Endodermal cell (in vitro differentiated cells): ENCODE results near the gene CNOT4. TPM values are rescaled to one million over a fixed set of nuclear protein-coding genes. Genes with fewer than 3 reads are reported as not detected.

Experiments
- DNase-seq: peaks from one replicate; pipeline ENCODE4 v3.0.0-alpha.2; 2017
- H3K27ac ChIP-seq: 2 replicates; pipeline ENCODE4 v1.5.1; 2013; ENCODE audit warnings: mild to moderate bottlenecking, low read depth, low read length, moderate library complexity
- H3K27me3 ChIP-seq: 2 replicates; pipeline ENCODE4 v1.6.1; 2013; ENCODE audit warnings: mild to moderate bottlenecking, low read length, moderate library complexity; ENCODE audit not compliant: insufficient read depth, control insufficient read depth, poor library complexity, severe bottlenecking
- H3K36me3 ChIP-seq: 2 replicates; pipeline ENCODE4 v1.7.0; 2013; ENCODE audit warnings: mild to moderate bottlenecking, low read length, moderate library complexity; ENCODE audit not compliant: control insufficient read depth, insufficient read depth
- H3K4me1 ChIP-seq: one replicate; pipeline ENCODE4 v1.7.0; 2013; ENCODE audit warnings: low read length; ENCODE audit not compliant: control insufficient read depth, insufficient read depth
- H3K4me3 ChIP-seq: 2 replicates; pipeline ENCODE4 v1.5.1; 2013; ENCODE audit warnings: mild to moderate bottlenecking, low read length, moderate library complexity
- H3K9ac ChIP-seq: 2 replicates; pipeline ENCODE4 v1.6.1; 2013; ENCODE audit warnings: mild to moderate bottlenecking, low read length, moderate library complexity; ENCODE audit not compliant: poor library complexity, severe bottlenecking; ENCODE audit errors: extremely low read depth
- H3K9me3 ChIP-seq: 2 replicates; pipeline ENCODE4 v1.6.1; 2013; ENCODE audit warnings: mild to moderate bottlenecking, low read length, moderate library complexity; ENCODE audit not compliant: control insufficient read depth
- H3K27ac Mint-ChIP-seq: 2 replicates; pipeline ENCODE4 v1.8.0; 2020; ENCODE audit warnings: mixed read lengths
- H3K27me3 Mint-ChIP-seq: 2 replicates; pipeline ENCODE4 v1.8.0; 2021; ENCODE audit warnings: mild to moderate bottlenecking, mixed read lengths; ENCODE audit not compliant: insufficient read depth
- H3K36me3 Mint-ChIP-seq: 2 replicates; pipeline ENCODE4 v1.8.0; 2020; ENCODE audit warnings: low read depth, mixed read lengths
- H3K4me1 Mint-ChIP-seq: 2 replicates; pipeline ENCODE4 v1.8.0; 2020; ENCODE audit warnings: mixed read lengths
- H3K4me3 Mint-ChIP-seq: 2 replicates; pipeline ENCODE4 v1.8.0; 2020; ENCODE audit warnings: mild to moderate bottlenecking, moderate library complexity, mixed read lengths
- H3K9me3 Mint-ChIP-seq: 2 replicates; pipeline ENCODE4 v1.8.0; 2020; ENCODE audit warnings: mild to moderate bottlenecking, mixed read lengths
- WGBS, 2 experiments: methylation state at CpG; one replicate each; pipeline versions ENCODE4 v1.1.5 to v1.1.7; 2013; ENCODE audit warnings: missing lambda C conversion rate in 2 of 2, mixed read lengths in 1 of 2; ENCODE audit not compliant: insufficient coverage in 1 of 2, insufficient read length in 1 of 2; 5-methylcytosine and 5-hydroxymethylcytosine counted together
- total RNA-seq, 2 donors: library from RNA; stranded (reverse); fragmentation: NEBNext Ultra II Directional in 1 of 2; extraction: Animal tissue kit (Norgen Biotek cat#: 25700) in 1 of 2; gene quantifications; 2 replicates in 1 of 2; 3 replicates in 1 of 2; pipeline ENCODE4 v1.2.1, GENCODE V29; 2021
- TF ChIP-seq, protein P1 (sequence below): fragments of 200-600 bp; sonication (generic); conservative IDR thresholded peaks from 2 replicates; pipeline ENCODE4 v1.5.0; 2021; ENCODE audit warnings: antibody characterized with exemption, mild to moderate bottlenecking

CNOT4 gene
- total RNA-seq, 2 donors from 2014 or later, result 22.7 to 23.8 TPM

DNA sequence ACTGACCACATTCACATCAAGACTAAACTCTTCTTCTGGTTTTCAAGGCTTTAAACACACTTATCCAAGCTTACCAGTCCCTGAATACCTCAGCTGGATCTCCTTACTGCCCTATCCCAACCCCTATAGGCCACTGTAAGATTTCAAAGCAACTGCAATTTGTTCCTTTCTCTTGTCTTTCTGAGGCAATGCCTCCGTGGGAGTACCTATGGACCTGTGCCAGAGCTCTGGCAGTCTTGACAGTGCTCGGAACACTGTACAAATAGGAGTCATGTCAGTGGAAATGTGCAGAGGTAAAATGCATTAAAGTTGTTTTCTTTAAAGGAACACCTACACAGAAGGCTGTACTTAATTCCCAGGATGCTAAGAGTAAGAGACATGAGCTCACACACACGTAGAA, 124.7 kb downstream of the CNOT4 start:
- Histone ChIP-seq H3K36me3 (peaks cover 8% of the 10 kb centered on the region), H3K27ac (no peak overlapping the region), H3K9ac (no peak overlapping the region), H3K4me3 (no peak overlapping the region), H3K9me3 (no peaks in the 10 kb centered on the region), H3K27me3 (no peaks in the 10 kb centered on the region), H3K4me1 (peaks cover 20% of the 10 kb centered on the region)
- DNase-seq, result no peak
- no peak overlapping the region for H3K27ac Mint-ChIP-seq
- 86% methylated on average over 3 of the region's 3 CpGs; no CpG with 5 or more reads in 1 of the 2 experiments for WGBS, 2 experiments
- H3K4me3 Mint-ChIP-seq, result no peak overlapping the region
- no peaks in the 10 kb centered on the region for H3K9me3 Mint-ChIP-seq
- no peaks in the 10 kb centered on the region for H3K27me3 Mint-ChIP-seq
- TF ChIP-seq, protein P1, sequence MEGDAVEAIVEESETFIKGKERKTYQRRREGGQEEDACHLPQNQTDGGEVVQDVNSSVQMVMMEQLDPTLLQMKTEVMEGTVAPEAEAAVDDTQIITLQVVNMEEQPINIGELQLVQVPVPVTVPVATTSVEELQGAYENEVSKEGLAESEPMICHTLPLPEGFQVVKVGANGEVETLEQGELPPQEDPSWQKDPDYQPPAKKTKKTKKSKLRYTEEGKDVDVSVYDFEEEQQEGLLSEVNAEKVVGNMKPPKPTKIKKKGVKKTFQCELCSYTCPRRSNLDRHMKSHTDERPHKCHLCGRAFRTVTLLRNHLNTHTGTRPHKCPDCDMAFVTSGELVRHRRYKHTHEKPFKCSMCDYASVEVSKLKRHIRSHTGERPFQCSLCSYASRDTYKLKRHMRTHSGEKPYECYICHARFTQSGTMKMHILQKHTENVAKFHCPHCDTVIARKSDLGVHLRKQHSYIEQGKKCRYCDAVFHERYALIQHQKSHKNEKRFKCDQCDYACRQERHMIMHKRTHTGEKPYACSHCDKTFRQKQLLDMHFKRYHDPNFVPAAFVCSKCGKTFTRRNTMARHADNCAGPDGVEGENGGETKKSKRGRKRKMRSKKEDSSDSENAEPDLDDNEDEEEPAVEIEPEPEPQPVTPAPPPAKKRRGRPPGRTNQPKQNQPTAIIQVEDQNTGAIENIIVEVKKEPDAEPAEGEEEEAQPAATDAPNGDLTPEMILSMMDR, result no peak
- no peaks in the 10 kb centered on the region for H3K36me3 Mint-ChIP-seq
- peaks cover 31% of the 10 kb centered on the region for H3K4me1 Mint-ChIP-seq

GRCh38 chr7:135383525-135384175, 126.3 kb downstream of the CNOT4 start:
- H3K9me3 Mint-ChIP-seq, result no peaks in the 10 kb centered on the region
- peaks cover 27% of the 10 kb centered on the region for H3K4me1 ChIP-seq

GRCh38 chr7:135382173-135382572, 127.7 kb downstream of the CNOT4 start:
- Histone ChIP-seq H3K36me3 (no peaks in the 10 kb centered on the region), H3K27me3 (no peaks in the 10 kb centered on the region), H3K4me1 (peaks cover 27% of the 10 kb centered on the region), H3K27ac (no peak overlapping the region), H3K4me3 (no peak overlapping the region), H3K9me3 (no peaks in the 10 kb centered on the region), H3K9ac (no peak overlapping the region)
- Mint-ChIP-seq H3K4me1 (peaks cover 33% of the 10 kb centered on the region), H3K27ac (no peak overlapping the region), H3K27me3 (no peaks in the 10 kb centered on the region), H3K4me3 (no peak overlapping the region), H3K9me3 (no peaks in the 10 kb centered on the region), H3K36me3 (no peaks in the 10 kb centered on the region)
- TF ChIP-seq, protein P1, result no peak
- DNase-seq, result no peak
- WGBS, 2 experiments, result 90 to 98% methylated on average over 2 to 3 of the region's 3 CpGs

More at GRCh38 chr7:135383525-135384175, 126.3 kb downstream of the CNOT4 start:
- peaks cover 40% of the 10 kb centered on the region for H3K4me1 Mint-ChIP-seq
- no peak overlapping the region for H3K27ac ChIP-seq
- H3K4me3 Mint-ChIP-seq, result no peak overlapping the region
- H3K27me3 Mint-ChIP-seq, result no peaks in the 10 kb centered on the region
- peaks cover 5% of the 10 kb centered on the region for H3K36me3 ChIP-seq
- no peak overlapping the region for H3K4me3 ChIP-seq
- WGBS, 2 experiments, result 84 to 100% methylated on average over 2 of the region's 2 CpGs
- no peaks in the 10 kb centered on the region for H3K27me3 ChIP-seq
- H3K36me3 Mint-ChIP-seq, result no peaks in the 10 kb centered on the region
- no peaks in the 10 kb centered on the region for H3K9me3 ChIP-seq
- no peak overlapping the region for H3K27ac Mint-ChIP-seq
- DNase-seq, result no peak
- H3K9ac ChIP-seq, result no peak overlapping the region
- TF ChIP-seq, protein P1, result no peak
